Dermis microvascular lymphatic vessel endothelial cell (primary cell): ENCODE results near the gene EPOP. TPM values are rescaled to one million over a fixed set of nuclear protein-coding genes. Genes with fewer than 3 reads are reported as not detected.
"Not testable (repeated sequence)": the region's sequence is repeated elsewhere in the genome, so short reads cannot be mapped to it uniquely, and the experiment has no call there.

Experiments used
- DNase-seq, 2 donors: peaks; one replicate each; pipeline versions ENCODE4 v3.0.0 to v3.0.0-alpha.2; 2010; ENCODE audit warnings: low read depth in 2 of 2
- total RNA-seq: library from RNA; depleted of rRNA; stranded (reverse); fragments of >200 nt; gene quantifications from 2 replicates; pipeline ENCODE4 v1.2.1, GENCODE V29; 2014

EPOP gene
- total RNA-seq, 1 donor from 2014 or later: 0.90 TPM

DNA sequence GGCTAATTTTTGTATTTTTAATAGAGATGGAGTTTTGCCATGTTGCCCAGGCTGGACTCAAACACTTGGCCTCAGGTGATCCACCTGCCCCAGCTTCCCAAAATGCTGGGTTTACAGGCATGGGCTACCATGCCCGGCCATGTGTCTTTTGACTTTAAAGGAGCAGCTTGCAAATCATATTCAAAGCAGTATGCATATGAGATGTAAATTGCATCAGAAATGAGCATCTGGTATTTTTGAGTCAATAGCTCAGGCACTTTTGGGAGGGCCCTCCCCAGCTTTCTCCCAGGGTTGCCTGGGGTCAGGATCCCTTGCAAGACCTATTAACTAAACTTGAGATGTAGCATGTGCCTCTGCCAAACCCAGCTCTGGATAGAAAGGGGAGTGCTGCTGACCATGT lies 21.5 kb downstream of the EPOP start:
- no peak for DNase-seq

DNA sequence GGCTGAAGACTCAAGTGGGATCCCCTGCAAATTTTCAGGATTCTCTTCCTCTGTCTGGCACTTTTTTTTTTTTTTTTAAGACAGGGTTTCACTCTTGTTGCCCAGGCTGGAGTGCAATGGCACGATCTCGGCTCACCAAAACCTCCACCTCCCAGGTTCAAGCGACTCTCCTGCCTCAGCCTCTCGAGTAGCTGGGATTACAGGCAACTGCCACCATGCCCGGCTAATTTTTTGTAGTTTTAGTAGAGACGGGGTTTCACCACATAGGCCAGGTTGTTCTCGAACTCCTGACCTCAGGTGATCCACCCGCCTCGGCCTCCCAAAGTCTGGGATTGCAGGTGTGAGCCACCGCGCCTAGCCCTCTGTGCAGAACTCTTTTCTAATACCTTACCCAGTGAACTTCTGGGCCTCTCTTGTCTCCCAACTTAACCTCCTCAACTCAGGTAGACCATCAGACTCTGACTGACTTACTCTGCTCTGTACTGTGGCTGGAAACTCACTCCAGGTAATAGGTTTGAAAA lies 24.0 kb downstream of the EPOP start:
- not testable (repeated sequence) for DNase-seq

DNA sequence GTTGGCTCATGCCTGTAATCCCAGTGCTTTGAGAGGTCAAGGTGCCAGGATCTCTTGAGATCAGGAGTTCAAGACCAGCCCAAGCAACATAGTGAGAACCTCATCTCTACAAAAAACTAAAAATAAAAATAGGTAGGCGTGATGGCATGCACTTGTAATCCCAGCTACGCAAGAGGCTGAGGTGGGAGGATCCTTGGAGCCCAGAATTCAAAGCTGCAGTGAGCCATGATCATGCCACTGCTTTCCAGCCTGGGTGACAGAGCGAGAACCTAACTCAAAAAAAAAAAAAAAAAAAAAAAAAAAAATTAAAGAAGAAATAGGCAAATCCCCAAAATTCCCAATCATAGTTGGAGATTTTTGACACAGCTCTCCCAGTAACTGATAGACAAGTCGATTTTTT lies 36.8 kb downstream of the EPOP start:
- DNase-seq: no peak

DNA sequence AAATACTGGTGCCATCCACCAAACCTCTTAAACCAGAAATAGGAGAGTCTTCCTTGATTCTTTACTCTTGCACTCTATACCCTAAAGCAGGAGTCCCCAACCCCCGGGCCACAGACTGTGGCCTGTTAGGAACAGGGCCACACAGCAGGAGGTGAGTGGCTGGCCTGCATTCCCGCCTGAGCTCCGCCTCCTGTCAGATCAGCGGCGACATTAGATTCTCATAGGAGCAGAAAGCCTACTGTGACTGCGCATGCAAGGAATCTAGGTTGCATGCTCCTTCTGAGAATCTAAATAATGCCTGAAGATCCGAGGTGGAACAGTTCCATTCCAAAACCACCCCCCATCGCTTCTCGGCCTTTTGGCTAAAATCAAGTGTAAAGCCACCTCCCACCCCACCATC lies 38.7 kb downstream of the EPOP start:
- no peak for DNase-seq

DNA sequence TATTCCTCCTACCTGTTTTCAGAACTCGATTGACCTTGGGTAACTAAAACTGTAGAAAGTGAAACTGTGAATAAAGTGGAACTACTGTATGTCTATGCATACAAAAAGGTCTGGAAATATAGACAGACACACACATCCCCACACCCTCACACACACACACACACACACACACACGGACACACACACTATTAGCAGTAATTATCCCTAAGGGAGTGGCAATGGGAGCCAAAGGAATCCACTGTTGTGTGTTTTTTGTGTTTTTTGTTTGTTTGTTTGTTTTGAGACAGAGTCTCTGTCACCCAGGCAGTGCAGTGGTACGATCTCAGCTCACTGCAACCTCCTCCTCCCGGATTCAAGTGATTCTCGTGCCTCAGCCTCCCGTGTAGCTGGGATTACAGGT lies 42.4 kb downstream of the EPOP start:
- no peak for DNase-seq

DNA sequence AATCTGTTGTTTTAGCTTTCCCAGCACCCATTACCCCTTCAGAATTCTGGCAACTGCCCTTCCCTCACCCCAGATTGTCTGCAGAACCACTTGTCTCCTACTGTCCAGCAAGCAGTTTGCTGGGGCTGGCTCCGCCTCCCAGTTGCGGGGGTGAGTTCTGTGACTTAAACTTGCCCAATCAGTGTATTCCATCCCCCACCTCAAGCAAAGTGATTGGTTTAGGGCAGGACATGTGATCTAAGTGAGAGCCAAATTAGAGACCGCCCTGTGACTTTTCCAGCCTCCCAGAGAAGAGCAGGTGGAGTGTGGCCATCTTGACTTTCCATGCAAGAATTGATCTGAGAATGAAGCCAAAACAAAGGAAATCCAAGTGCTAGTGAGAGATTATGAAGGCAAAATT lies 46.3 kb downstream of the EPOP start:
- DNase-seq: no peak

DNA sequence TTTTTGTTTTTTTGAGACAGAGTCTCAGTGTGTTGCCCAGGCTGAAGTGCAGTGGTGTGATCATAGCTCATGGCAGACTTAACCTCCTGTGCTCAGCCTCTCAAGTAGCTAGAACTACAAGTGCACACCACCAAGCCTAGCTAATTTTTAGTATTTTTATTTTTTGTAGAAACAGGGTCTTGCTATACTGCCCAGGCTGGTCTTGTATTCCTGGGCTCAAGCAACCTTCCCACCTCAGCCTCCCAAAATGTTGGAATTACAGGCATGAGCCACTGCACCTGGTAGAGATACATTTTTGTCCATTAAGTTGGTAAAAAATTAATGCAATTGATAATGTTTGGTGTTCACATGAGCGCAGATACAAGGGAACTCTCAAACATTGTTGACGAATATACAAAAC lies 46.8 kb downstream of the EPOP start:
- DNase-seq: no peak

DNA sequence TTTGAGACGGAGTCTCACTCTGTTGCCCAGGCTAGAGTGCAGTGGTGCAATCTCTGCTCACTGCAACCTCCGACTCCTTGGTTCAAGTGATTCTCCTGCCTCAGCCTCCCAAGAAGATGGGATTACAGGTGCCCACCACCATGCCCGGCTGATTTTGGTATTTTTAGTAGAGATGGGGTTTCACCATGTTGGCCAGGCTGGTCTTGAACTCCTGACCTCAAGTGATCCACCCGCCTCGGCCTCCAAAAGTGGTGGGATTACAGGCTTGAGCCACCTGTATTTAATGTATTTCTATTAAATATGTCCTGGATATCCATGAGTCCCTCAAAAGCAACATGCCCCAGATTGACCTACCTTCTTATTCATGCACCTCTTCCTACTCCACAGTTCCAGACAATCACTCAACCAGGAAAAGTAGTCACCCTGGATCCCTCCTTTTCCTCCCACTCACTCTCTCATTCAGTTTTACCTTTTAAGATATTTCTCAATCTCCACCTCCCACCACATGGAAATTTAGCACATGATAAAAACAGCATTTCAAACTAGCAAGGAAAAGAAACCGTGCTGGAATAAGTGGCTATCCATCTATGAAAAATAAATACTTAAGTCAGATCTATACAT lies 48.0 kb downstream of the EPOP start:
- DNase-seq: not testable (repeated sequence)

DNA sequence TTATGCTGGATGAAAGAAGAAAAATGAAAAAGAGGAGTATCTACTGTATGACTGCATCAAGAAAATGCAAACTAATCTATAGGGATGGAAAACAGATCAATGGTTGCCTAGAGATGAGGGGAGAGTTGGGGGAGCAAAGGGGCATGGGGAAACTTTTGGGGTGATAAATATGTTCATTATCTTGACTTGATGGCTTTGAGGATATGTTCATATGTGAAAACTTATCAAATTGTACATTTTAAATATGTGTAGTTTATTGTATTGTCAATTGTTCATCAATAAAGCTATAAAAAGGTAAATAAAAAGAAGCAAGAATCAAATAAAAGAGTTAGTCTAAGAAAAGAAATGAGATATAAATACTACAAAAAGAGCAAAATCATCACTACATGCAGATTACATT lies 49.3 kb downstream of the EPOP start:
- no peak for DNase-seq

DNA sequence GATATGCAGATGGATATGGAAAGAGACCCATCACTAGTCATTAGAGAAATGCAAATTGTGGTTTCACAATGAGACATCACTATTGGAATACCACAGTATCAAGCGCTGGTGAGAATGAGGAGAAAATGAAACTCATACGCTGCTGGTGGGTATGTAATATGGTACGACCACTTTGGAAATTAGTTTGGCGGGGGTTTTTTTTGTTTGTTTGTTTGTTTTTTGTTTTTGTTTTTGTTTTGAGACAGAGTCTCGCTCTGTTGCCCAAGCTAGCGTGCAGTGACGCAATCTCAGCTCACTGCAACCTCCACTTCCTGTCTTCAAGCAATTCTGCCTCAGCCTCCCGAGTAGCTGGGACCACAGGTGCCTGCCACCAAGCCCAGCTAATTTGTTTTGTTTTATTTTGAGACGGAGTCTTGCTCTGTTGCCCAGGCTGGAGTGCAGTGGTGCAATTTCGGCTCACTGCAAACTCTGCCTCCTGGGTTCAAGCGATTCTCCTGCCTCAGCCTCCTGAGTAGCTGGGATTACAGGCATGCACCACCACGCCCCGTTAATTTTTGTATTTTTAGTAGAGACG lies 49.9 kb downstream of the EPOP start:
- not testable (repeated sequence) for DNase-seq

Other genes with a start within 250 kb of the EPOP start
- 28.2 and 43.1 TPM in 2 replicates for gene ARHGAP23, start 246.5 kb downstream of the EPOP start, total RNA-seq
- gene SRCIN1, start 69.0 kb downstream of the EPOP start, total RNA-seq: under 0.01 TPM in 2 replicates
- 12.2 and 16.7 TPM in 2 replicates for gene MLLT6, start 30.3 kb upstream of the EPOP start, total RNA-seq
- gene CISD3, start 55.4 kb upstream of the EPOP start, total RNA-seq: 2.7 and 3.7 TPM in 2 replicates
- gene PCGF2, start 73.4 kb upstream of the EPOP start, total RNA-seq: 3.2 and 5.6 TPM in 2 replicates
- 379 and 507 TPM in 2 replicates for gene PSMB3, start 77.8 kb upstream of the EPOP start, total RNA-seq
- gene PIP4K2B, start 124.6 kb upstream of the EPOP start, total RNA-seq: 26.8 and 41.1 TPM in 2 replicates
- 5.8 and 8.7 TPM in 2 replicates for gene CWC25, start 150.4 kb upstream of the EPOP start, total RNA-seq
- 1,151 and 1,302 TPM in 2 replicates for gene RPL23, start 178.8 kb upstream of the EPOP start, total RNA-seq
- gene LASP1, start 195.1 kb upstream of the EPOP start, total RNA-seq: 57.1 and 80.4 TPM in 2 replicates